ENCODE results near the gene ABCB10.

The ABCB10 gene

DNA sequence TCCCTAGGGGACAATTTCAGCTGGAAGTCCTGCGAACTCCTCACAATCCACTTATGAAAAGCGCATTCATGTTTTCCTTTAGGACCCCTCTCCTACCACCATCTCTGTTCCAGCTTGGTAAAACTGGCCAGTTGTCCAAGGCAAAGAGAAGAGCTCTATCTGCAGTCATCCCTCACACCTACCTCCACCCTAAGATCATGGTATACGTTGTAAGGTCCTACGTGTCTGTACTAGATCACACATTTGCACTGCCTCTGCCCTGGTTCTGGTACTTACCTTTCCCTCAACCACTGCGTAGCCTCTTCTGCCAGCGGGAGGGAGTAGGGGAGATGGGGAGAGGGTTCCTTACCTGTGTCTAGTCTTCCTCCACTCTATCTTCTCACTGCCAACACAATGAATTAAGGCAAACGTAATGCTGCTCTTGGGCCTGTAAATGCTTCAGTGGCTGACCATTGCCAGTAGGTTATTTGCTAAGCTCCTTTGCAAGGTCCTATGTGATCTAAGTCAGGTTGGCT, 49.6 kb downstream of the ABCB10 start:
- H3K4me3 ChIP-seq (ENCODE audit: low read depth, low read length), result peak overlapping the region; percentile 95
- TF ChIP-seq, protein P1, sequence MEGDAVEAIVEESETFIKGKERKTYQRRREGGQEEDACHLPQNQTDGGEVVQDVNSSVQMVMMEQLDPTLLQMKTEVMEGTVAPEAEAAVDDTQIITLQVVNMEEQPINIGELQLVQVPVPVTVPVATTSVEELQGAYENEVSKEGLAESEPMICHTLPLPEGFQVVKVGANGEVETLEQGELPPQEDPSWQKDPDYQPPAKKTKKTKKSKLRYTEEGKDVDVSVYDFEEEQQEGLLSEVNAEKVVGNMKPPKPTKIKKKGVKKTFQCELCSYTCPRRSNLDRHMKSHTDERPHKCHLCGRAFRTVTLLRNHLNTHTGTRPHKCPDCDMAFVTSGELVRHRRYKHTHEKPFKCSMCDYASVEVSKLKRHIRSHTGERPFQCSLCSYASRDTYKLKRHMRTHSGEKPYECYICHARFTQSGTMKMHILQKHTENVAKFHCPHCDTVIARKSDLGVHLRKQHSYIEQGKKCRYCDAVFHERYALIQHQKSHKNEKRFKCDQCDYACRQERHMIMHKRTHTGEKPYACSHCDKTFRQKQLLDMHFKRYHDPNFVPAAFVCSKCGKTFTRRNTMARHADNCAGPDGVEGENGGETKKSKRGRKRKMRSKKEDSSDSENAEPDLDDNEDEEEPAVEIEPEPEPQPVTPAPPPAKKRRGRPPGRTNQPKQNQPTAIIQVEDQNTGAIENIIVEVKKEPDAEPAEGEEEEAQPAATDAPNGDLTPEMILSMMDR (IDR thresholded peaks at IDR 0.05; ENCODE audit: borderline replicate concordance, insufficient read depth, low read depth, low read length), result no peak

DNA sequence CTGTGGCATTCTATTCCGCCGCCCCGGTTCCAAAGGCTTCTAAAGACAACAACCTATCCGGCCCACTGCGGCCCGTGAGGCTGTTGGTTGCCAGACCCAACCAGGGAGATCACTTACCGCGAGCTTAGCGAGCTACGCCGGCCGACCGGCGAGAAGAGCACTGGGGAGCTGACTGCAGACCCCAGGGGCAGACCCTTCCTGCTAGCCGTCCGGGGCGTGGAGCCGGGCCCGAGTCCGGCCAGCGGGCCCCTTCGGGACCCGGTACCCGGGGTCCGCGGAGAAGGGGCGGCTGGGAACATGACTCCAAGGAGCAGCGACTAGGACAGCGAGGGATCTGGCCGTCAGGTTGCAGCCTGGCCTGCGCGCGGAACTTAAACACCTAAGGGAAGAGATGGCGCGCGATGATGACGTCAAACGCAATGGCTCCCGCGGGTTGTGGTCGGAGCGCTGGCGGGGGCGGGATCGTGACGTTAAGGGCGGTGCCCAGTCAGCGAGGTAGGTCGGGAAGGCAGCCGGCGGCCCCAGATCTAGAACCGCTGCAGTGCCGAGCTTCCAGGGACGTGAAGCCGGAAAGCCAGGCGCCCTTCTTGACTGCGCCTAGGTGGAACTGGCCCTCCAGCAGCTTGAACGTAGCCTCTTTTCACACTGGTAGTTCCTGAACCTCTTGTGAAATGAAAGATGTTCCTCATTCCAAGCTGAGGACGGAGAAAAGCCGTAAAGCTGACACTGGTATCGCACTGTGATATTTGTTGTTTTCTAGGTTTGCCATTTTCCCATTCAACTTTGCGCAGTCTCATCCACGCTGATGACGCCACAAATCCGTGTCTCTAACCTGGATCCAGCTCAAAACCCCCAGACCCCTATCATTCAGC, 50.3 kb downstream of the ABCB10 start, which contains the start of gene NUP133:
Gene NUP133 (minus strand): TSS at position 391 of the 872 bp plus-strand sequence. CDS start 92 bp downstream, at position 299.
- TF ChIP-seq, protein P1 (IDR thresholded peaks at IDR 0.05; ENCODE audit: borderline replicate concordance, insufficient read depth, low read depth, low read length), result no peak
- peak within 1 kb of the TSS; percentile 95 for H3K4me3 ChIP-seq (ENCODE audit: low read depth, low read length)

DNA sequence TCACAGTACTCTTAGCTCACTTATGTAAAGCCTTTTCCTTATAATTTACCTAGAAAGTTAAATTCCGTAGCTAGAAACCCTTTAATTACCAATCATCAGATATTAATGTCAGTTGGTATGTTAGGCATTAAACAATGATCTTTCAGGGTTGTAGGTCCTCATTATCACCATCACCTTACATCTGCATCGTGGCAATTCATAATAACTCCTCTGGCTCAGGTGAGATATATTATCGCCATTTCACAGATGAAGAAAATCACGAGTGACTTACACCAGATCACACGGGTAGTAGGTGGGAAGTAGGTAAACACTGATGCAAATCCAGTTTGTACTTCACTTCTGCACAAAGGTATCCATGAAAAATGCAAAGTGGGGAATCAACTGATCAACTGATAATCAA, 51.0 kb downstream of the ABCB10 start:
- TF ChIP-seq, protein P1 (IDR thresholded peaks at IDR 0.05; ENCODE audit: borderline replicate concordance, insufficient read depth, low read depth, low read length), result no peak

DNA sequence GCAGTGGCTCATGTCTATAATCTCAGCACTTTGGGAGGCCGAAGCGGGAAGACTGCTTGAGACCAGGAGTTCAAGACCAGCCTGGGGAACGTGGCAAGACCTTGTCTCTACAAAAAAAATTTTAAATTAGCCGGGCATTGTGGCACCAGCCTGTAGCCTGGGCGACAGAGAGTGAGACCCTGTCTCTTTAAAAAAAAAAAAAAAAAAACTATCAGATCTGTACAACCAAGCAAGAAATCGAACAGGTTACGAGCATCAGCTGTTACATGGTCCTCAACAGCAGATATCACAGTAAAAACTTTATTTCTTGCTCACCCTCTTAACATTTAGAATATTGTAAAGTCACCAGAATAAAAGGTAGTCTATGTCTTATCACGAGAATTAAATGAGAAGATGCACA, 51.9 kb downstream of the ABCB10 start:
- TF ChIP-seq, protein P1 (IDR thresholded peaks at IDR 0.05; ENCODE audit: borderline replicate concordance, insufficient read depth, low read depth, low read length), result no peak
- no peak overlapping the region for H3K4me3 ChIP-seq (ENCODE audit: low read depth, low read length)

More for the DNA sequence above, 51.0 kb downstream of the ABCB10 start:
- peak overlapping the region; percentile 95 for H3K4me3 ChIP-seq (ENCODE audit: low read depth, low read length)

DNA sequence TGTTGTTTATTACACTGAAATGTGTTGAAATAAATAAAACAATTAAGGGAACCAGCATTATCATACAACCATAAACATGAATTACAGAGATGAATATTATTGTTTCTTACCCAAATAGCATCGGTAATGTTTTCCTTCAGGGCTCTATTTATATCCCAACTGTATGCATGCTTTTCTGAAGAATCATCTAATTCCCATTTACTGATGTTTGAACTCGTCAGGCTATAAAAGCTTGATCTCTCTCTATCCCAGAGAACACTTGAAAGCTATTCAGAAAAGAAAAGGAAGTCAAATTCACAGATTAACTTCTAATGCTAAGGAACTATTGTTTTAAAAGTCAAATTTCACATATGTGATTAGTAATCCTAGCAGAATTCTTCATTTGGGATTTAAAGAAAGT, 62.7 kb downstream of the ABCB10 start:
- H3K4me3 ChIP-seq (ENCODE audit: low read depth, low read length), result no peak overlapping the region
- TF ChIP-seq, protein P1 (IDR thresholded peaks at IDR 0.05; ENCODE audit: borderline replicate concordance, insufficient read depth, low read depth, low read length), result no peak

DNA sequence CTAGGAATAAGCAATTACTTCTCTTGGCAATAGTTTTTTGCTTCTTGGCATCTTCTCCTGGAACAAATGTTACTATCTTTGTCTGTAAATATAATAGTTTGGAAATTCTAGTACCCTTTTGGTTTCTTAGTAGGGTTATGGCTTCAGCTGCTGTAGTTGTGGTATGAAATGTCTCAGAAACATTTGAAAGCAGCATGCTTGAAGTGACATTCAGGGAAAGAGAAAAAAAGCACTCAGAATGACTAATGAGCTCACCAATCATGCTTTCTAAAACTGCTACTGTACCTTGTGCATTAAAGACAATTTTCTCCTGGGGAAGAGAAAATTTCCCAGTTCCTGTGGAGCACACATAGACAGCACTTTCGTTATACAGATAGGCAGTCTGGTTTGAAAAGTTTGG, 71.3 kb downstream of the ABCB10 start:
- TF ChIP-seq, protein P1 (IDR thresholded peaks at IDR 0.05; ENCODE audit: borderline replicate concordance, insufficient read depth, low read depth, low read length), result no peak
- no peak overlapping the region for H3K4me3 ChIP-seq (ENCODE audit: low read depth, low read length)

DNA sequence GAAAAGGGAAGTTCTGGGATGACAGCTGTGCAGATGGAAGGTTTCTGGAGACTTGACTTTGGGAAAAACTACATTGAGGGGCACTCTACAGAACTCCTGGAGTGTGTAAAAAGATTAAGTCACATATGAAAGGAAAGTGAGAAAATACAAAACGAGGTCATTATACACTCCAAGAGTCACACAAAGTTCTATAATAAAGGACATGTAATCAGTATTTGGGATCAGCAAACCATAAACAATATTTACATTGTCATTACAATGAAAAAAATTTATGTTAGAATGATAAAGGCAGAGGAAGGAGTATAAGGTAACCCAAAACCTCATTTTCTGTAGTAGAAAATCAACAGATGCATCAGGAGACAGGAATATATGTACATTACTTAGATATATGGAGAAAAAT, 73.2 kb downstream of the ABCB10 start:
- no peak overlapping the region for H3K4me3 ChIP-seq (ENCODE audit: low read depth, low read length)
- TF ChIP-seq, protein P1 (IDR thresholded peaks at IDR 0.05; ENCODE audit: borderline replicate concordance, insufficient read depth, low read depth, low read length), result no peak
